Measurements from ENCODE around the gene ZBTB7C. TPM values are rescaled to one million over a fixed set of nuclear protein-coding genes. Genes with fewer than 3 reads are reported as not detected.

The ZBTB7C gene
- total RNA-seq, 1 donor from 2014 or later, result 15.0 TPM

- H3K9me3 ChIP-seq, result no peaks in the 10 kb centered on the region
- peak in 1 of 2 donors; percentile 41 for ATAC-seq
- DNase-seq, result no peak
Observed at GRCh38 chr18:47979611-47980200, 429.5 kb downstream of the ZBTB7C start.

GRCh38 chr18:47978603-47979002 is 430.6 kb downstream of the ZBTB7C start:
- DNase-seq, result no peak
- no peaks in the 10 kb centered on the region for H3K4me1 ChIP-seq
- H3K4me3 ChIP-seq, result no peak overlapping the region
- no peak overlapping the region for H3K27ac ChIP-seq
- H3K27me3 ChIP-seq (ENCODE audit: low read depth), result no peaks in the 10 kb centered on the region
- TF ChIP-seq CTCF (IDR thresholded peaks at IDR 0.05), result no peak
- no peaks in the 10 kb centered on the region for H3K9me3 ChIP-seq
- intact Hi-C loops (cut with DNase I), result no loop called here
- no peak for ATAC-seq
- H3K36me3 ChIP-seq, result no peaks in the 10 kb centered on the region

More at GRCh38 chr18:47979611-47980200, 429.5 kb downstream of the ZBTB7C start:
- Histone ChIP-seq H3K36me3 (no peaks in the 10 kb centered on the region), H3K27me3 (ENCODE audit: low read depth) (no peaks in the 10 kb centered on the region), H3K27ac (no peak overlapping the region), H3K4me3 (no peak overlapping the region), H3K4me1 (no peaks in the 10 kb centered on the region)
- TF ChIP-seq CTCF (IDR thresholded peaks at IDR 0.05), result no peak
- intact Hi-C loops (cut with DNase I), result no loop called here

- ATAC-seq (no peak), DNase-seq (no peak)
- H3K4me3 ChIP-seq, result no peak overlapping the region
- H3K27me3 ChIP-seq (ENCODE audit: low read depth), result no peaks in the 10 kb centered on the region
- TF ChIP-seq CTCF (IDR thresholded peaks at IDR 0.05), result no peak
- H3K36me3 ChIP-seq, result no peaks in the 10 kb centered on the region
- intact Hi-C loops (cut with DNase I), result no loop called here
- no peaks in the 10 kb centered on the region for H3K4me1 ChIP-seq
- no peaks in the 10 kb centered on the region for H3K9me3 ChIP-seq
- no peak overlapping the region for H3K27ac ChIP-seq
Observed at GRCh38 chr18:47978141-47978540, 431.0 kb downstream of the ZBTB7C start.

Other genes starting within 250 kb of the ZBTB7C start
- gene CTIF, start 129.6 kb upstream of the ZBTB7C start, total RNA-seq, result 54.8 TPM

All from lower lobe of right lung (tissue), 2 donors.